Thoracic aorta (tissue), 2 donors: ENCODE data around the gene MYO1F. TPM values are rescaled to one million over a fixed set of nuclear protein-coding genes. Genes with fewer than 3 reads are reported as not detected.
A peak's percentile ranks its signal among the peaks of the same experiment; 100 is the strongest.
"Not testable (repeated sequence)": the region's sequence is repeated elsewhere in the genome, so short reads cannot be mapped to it uniquely, and the experiment has no call there.

ENCODE experiments used
- ATAC-seq: fragments of 150-250 bp; one replicate; pipeline ENCODE4 v1.8.0; 2017; ENCODE audit warnings: low read depth; ENCODE audit not compliant: insufficient number of reproducible peaks, low FRiP score
- DNase-seq: peaks from one replicate; pipeline ENCODE4 v3.0.0-alpha.2; 2020; ENCODE audit warnings: low spot score
- H3K27ac ChIP-seq, 2 donors: fragments of 200-600 bp; sonication (generic); 1 replicate in 1 of 2; 2 replicates in 1 of 2; pipeline ENCODE4 v1.5.1; 2016; ENCODE audit warnings: mild to moderate bottlenecking in 2 of 2, moderate library complexity in 2 of 2
- H3K27me3 ChIP-seq: fragments of 200-600 bp; sonication (generic); replicated peaks from 2 replicates; pipeline ENCODE4 v1.6.0; 2016; ENCODE audit warnings: mild to moderate bottlenecking; ENCODE audit not compliant: insufficient read depth
- H3K36me3 ChIP-seq: fragments of 200-600 bp; sonication (generic); one replicate; pipeline ENCODE4 v1.5.1; 2016
- H3K4me1 ChIP-seq, 2 donors: fragments of 200-600 bp; sonication (generic); 1 replicate in 1 of 2; 2 replicates in 1 of 2; pipeline versions ENCODE4 v1.5.1 to v1.6.0; 2016; ENCODE audit warnings: low read depth in 2 of 2, mild to moderate bottlenecking in 1 of 2; ENCODE audit not compliant: control insufficient read depth in 1 of 2
- H3K4me3 ChIP-seq: fragments of 200-600 bp; sonication (generic); 2 replicates; pipeline ENCODE4 v1.5.1; 2016; ENCODE audit warnings: mild to moderate bottlenecking
- H3K9me3 ChIP-seq: fragments of 200-600 bp; sonication (generic); 2 replicates; pipeline ENCODE4 v1.5.1; 2016
- total RNA-seq, 2 donors: library from RNA; depleted of rRNA; stranded (reverse); fragments of >200 nt; gene quantifications; one replicate each; pipeline versions ENCODE4 v1.1.0 to v1.2.3, GENCODE V29; 2016
- TF ChIP-seq, protein P1 (sequence below): fragments of 200-600 bp; sonication (generic); IDR thresholded peaks from one replicate; pipeline ENCODE4 v1.5.1; 2019; ENCODE audit warnings: antibody characterized with exemption

MYO1F gene
- total RNA-seq, 2 donors from 2014 or later, result 29.6 to 33.9 TPM

DNA sequence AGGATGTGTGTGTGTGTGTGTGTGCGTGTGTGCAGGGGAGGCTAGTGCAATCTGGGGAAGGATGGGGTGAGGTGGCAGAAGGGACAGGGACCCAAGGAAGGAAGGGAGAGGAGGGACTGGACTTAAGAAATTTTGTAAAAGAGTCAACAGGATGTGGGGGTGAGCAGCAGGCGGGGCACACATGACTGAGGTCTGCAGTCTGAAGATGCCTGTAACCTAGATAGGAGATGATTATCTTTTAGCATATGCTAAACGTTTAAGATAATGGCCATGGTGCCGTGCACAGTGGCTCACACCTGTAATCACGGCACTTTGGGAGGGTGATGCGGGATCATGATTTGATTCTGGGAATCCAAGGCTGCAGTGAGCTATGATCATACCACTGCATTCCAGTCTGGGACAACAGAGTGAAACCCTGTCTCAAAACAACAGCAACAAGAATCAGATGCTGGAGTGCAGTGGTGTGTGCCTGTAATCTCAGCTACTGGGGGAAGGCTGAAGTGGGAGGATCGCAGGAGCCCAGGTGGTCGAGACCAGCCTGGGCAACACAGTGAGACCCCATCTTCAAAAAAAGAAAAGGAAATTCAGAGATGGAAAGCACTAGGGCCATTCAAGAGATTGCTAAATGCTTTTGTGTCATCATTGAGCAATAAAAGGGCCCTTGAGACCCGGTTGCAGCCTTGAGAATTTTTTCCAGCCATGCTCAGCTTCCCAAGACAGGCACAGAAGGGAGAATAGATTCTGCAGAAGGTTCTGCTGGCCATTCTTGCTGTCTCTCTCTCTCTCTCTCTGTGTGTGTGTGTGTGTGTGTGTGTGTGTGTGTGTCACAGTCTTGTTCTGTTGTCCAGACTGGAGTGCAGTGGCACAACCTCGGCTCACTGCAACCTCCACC is 59.4 kb downstream of the MYO1F start:
- no peak for DNase-seq
- no peak overlapping the region for H3K4me3 ChIP-seq

DNA sequence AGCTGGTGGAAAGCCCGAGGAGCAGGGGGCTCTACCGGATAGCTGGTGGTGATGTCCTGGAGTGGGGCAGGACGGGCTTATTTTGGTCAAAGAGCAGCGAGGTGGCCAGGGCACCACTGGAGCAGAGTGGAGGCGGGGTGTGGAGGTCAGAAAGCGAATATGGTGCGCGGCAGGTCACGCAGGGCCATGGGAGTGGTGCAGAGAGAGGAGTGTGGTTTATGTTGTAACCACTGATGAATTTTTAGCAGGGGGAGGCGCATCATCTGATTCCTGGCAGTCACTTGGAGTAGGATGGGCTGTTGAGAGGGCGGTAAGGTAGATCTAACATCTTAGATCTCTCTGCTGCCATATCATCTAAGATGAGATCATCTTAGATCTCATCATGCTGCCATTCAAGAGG is 61.9 kb downstream of the MYO1F start:
- TF ChIP-seq, protein P1, sequence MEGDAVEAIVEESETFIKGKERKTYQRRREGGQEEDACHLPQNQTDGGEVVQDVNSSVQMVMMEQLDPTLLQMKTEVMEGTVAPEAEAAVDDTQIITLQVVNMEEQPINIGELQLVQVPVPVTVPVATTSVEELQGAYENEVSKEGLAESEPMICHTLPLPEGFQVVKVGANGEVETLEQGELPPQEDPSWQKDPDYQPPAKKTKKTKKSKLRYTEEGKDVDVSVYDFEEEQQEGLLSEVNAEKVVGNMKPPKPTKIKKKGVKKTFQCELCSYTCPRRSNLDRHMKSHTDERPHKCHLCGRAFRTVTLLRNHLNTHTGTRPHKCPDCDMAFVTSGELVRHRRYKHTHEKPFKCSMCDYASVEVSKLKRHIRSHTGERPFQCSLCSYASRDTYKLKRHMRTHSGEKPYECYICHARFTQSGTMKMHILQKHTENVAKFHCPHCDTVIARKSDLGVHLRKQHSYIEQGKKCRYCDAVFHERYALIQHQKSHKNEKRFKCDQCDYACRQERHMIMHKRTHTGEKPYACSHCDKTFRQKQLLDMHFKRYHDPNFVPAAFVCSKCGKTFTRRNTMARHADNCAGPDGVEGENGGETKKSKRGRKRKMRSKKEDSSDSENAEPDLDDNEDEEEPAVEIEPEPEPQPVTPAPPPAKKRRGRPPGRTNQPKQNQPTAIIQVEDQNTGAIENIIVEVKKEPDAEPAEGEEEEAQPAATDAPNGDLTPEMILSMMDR, result no peak
- ATAC-seq, result no peak
- Histone ChIP-seq H3K36me3 (no peaks in the 10 kb centered on the region), H3K4me3 (no peak overlapping the region), H3K9me3 (no peaks in the 10 kb centered on the region), H3K27me3 (no peaks in the 10 kb centered on the region), H3K27ac (no peak overlapping the region), H3K4me1 (peaks cover 5 to 20% of the 10 kb centered on the region in 2 donors)
- DNase-seq, result no peak

More for the DNA sequence above, 59.4 kb downstream of the MYO1F start:
- H3K9me3 ChIP-seq, result no peaks in the 10 kb centered on the region
- TF ChIP-seq, protein P1, result no peak
- no peak for ATAC-seq
- no peaks in the 10 kb centered on the region for H3K36me3 ChIP-seq
- H3K27me3 ChIP-seq, result no peaks in the 10 kb centered on the region
- H3K27ac ChIP-seq, result no peak overlapping the region
- H3K4me1 ChIP-seq, result peaks cover 5 to 12% of the 10 kb centered on the region in 2 donors

DNA sequence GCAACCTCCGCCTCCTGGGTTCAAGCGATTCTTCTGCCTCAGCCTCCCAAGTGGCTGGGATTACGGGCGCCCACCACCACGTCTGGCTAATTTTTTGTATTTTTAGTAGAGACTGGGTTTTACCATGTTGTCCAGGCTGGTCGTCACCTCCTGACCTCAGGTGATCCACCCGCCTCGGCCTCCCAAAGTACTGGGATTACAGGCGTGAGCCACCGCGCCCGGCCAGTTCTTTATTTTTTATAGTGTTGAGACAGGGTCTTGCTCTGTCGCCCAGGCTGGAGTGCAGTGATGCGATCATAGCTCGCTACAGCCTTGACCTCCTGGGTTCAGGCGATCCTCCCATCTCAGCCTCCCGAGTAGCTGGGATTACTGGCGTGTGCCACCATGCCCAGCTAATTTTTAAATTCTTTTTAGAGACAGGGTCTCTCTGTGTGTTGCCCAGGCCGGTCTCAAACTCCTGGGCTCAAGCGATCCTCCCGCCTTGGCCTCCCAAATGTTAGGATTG is 62.7 kb downstream of the MYO1F start:
- not testable (repeated sequence) for ATAC-seq
- H3K4me1 ChIP-seq, result peaks cover 5 to 20% of the 10 kb centered on the region in 2 donors

GRCh38 chr19:8513687-8514504 is 63.3 kb downstream of the MYO1F start, which contains the start of gene ZNF414:
Gene ZNF414, minus strand, starts transcription at chr19:8514167. Its CDS starts 121 bp downstream, at chr19:8514046.
- peak; percentile 90 for DNase-seq
- Histone ChIP-seq H3K4me1 (peaks cover 5 to 20% of the 10 kb centered on the region in 2 donors), H3K36me3 (no peaks in the 10 kb centered on the region), H3K9me3 (no peaks in the 10 kb centered on the region), H3K27ac (peak within 1 kb of the TSS; percentile 96 to 97), H3K27me3 (no peaks in the 10 kb centered on the region), H3K4me3 (peak within 1 kb of the TSS; percentile 94)
- peak; percentile 99 for ATAC-seq
- TF ChIP-seq, protein P1, result no peak

More for the DNA sequence above, 62.7 kb downstream of the MYO1F start:
- DNase-seq, H3K36me3 ChIP-seq, H3K27me3 ChIP-seq, H3K9me3 ChIP-seq: not testable (repeated sequence)
- peak overlapping the region; percentile 96 to 97 for H3K27ac ChIP-seq
- H3K4me3 ChIP-seq, result peak overlapping the region; percentile 94

DNA sequence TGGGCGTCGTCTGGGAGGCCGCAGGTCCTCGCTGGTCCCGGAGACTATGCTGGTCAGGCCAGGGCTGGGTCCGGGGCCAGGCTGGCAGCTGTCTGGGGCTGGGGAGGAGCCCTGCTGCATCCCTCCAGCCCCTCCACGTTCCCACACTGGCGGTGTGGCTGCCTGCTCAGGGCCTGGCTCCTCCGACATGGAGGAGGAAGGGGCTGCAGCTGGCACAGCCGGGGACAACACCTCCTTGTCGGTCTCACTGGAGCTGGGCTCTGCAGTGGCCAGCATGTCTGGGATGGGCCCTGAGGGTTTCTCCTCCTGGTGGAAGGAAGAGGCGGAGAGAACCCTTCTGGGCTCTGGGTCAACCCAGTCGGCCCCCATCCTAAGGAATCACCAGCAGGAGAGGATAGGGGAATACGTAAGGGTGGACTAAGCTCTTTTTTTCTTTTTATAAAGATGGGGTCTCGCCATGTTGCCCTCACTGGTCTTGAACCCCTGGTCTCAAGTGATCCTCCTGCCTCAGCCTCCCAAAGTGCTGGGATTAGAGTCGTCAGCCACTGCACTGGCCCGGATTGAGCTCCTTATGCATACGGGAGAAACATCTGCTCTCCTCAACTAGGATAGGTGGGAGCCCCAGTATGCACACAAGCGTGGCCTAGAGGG is 64.1 kb downstream of the MYO1F start:
- Histone ChIP-seq H3K27ac (peak overlapping the region; percentile 96 to 97), H3K36me3 (no peaks in the 10 kb centered on the region), H3K4me3 (peak overlapping the region; percentile 94), H3K9me3 (no peaks in the 10 kb centered on the region), H3K4me1 (peaks cover 5 to 20% of the 10 kb centered on the region in 2 donors), H3K27me3 (no peaks in the 10 kb centered on the region)
- DNase-seq (no peak), ATAC-seq (no peak)
- TF ChIP-seq, protein P1, result no peak
